Heart left ventricle (tissue), 16 donors: ENCODE data around the gene ATXN3. TPM values are rescaled to one million over a fixed set of nuclear protein-coding genes. Genes with fewer than 3 reads are reported as not detected.
A peak's percentile ranks its signal among the peaks of the same experiment; 100 is the strongest.

ENCODE experiments used
- ATAC-seq, 4 donors: fragments of 200-7000 bp; cut with Tn5 transposase; one replicate each; pipeline ENCODE4 v1.9.1; 2020 to 2022; ENCODE audit warnings: moderate library complexity in 4 of 4, mild to moderate bottlenecking in 3 of 4, moderate number of reproducible peaks in 1 of 4
- DNase-seq, 5 donors: peaks; one replicate each; pipeline ENCODE4 v3.0.0-alpha.2; 2020
- H3K27ac ChIP-seq, 12 donors: fragments of 200-600 bp; sonication (generic) in 4 of 12; one replicate each; pipeline versions ENCODE4 v1.5.0 to v1.8.0; 2016 to 2022; ENCODE audit warnings: mild to moderate bottlenecking in 2 of 12
- H3K27me3 ChIP-seq, 9 donors: fragments of 200-600 bp; sonication (generic) in 2 of 9; one replicate each; pipeline versions ENCODE4 v1.5.1 to v1.8.0; 2016 to 2022; ENCODE audit warnings: mild to moderate bottlenecking in 3 of 9
- H3K36me3 ChIP-seq, 9 donors: fragments of 200-600 bp; sonication (generic) in 2 of 9; one replicate each; pipeline versions ENCODE4 v1.5.0 to v1.8.0; 2018 to 2022; ENCODE audit warnings: mild to moderate bottlenecking in 2 of 9
- H3K4me1 ChIP-seq, 12 donors: fragments of 200-600 bp; sonication (generic) in 4 of 12; one replicate each; pipeline versions ENCODE4 v1.5.0 to v1.8.0; 2016 to 2022; ENCODE audit warnings: mild to moderate bottlenecking in 3 of 12
- H3K4me3 ChIP-seq, 12 donors: fragments of 200-600 bp; sonication (generic) in 4 of 12; one replicate each; pipeline versions ENCODE4 v1.5.0 to v1.8.0; 2017 to 2022; ENCODE audit warnings: mild to moderate bottlenecking in 9 of 12, moderate library complexity in 4 of 12
- H3K9me3 ChIP-seq, 12 donors: fragments of 200-600 bp; sonication (generic) in 4 of 12; one replicate each; pipeline versions ENCODE4 v1.5.0 to v1.8.0; 2016 to 2022; ENCODE audit warnings: mild to moderate bottlenecking in 1 of 12
- CTCF ChIP-seq, 12 donors: fragments of 200-600 bp; sonication (generic) in 4 of 12; IDR thresholded peaks; one replicate each; pipeline versions ENCODE4 v1.5.0 to v1.8.0; 2018 to 2022; ENCODE audit warnings: antibody characterized with exemption in 12 of 12, mild to moderate bottlenecking in 5 of 12
- POLR2A ChIP-seq, 2 donors: fragments of 450-650 bp; IDR thresholded peaks; one replicate each; pipeline ENCODE4 v1.6.1; 2017; ENCODE audit warnings: antibody characterized with exemption in 2 of 2, mild to moderate bottlenecking in 2 of 2, moderate library complexity in 2 of 2
- WGBS, 4 donors: extraction: QIAGEN DNeasy Blood & Tissue Kit in 2 of 4; methylation state at CpG; one replicate each; pipeline versions ENCODE4 v1.1.5 to v1.1.7; 2013 to 2018; 5-methylcytosine and 5-hydroxymethylcytosine counted together
- intact Hi-C, 10 donors: fragments of 100-400 bp; cut with DNase I; formaldehyde crosslinking; loops; one replicate each; pipeline versions ENCODE4 v1.11.1 to v1.14.2; 2022
- polyA plus RNA-seq, 2 donors: library from polyadenylated mRNA; stranded (reverse); fragments of 200-250 nt; gene quantifications; one replicate each; pipeline ENCODE4 v1.2.3, GENCODE V29; 2013
- total RNA-seq, 9 donors: library from RNA; depleted of rRNA in 2 of 9; stranded (reverse); fragments of >200 nt in 2 of 9; fragmentation: NEBNext Ultra II Directional in 3 of 9; extraction: Animal tissue kit (Norgen Biotek cat#: 25700) in 3 of 9; gene quantifications; one replicate each; pipeline versions ENCODE4 v1.1.0 to v1.2.4, GENCODE V29; 2016 to 2023
- donor health status: ischemic (EF 13 %, LVEDD 7.1; RV severe dilation, severe dysfunction).
- donor health status: healthy with polysubstance abuse.
- donor health status: DM: no; HTN: yes; CAD: no.
- donor health status: DM: no; HTN: no; CAD: no.
- donor health status: ischemic (EF 25% LVEDD 6.9; RV normal size, moderate dysfunction).
- donor health status: ischemic (EF 25% LVEDD 5.7; RV mildly dilated, moderate dysfunction).
- donor health status: healthy.
- donor health status: DM: yes; HTN: yes; CAD: no.
- donor health status: ischemic (EF 35%, LVEDD 5.7; RV mildly dilated, moderate dysfunction).
- donor health status: nonischemic (EF 11% LVEDD 7.7; RV severe dilation, severe dysfunction).
- donor health status: DM: yes; HTN: yes; CAD: no.
- donor health status: PGD.
- donor health status: ischemic (EF 29% LVEDD 5.4; RV normal size, mild dysfunction).
- donor health status: nonischemic (EF 23%, LVEDD 6.1; RV moderate dilation, normal function).

Gene ATXN3
- total and polyA plus RNA-seq, 11 donors = 10.0 to 27.1 (median 16.0) TPM

GRCh38 chr14:92121207-92121669 is 14.9 kb upstream of the ATXN3 start:
- TF ChIP-seq POLR2A (IDR thresholded peaks at IDR 0.05) = no peak
- TF ChIP-seq CTCF (IDR thresholded peaks at IDR 0.05) = no peak
- Histone ChIP-seq H3K36me3 (peaks cover 0 to 43% (median 33%) of the 10 kb centered on the region in 9 donors), H3K9me3 (no peaks in the 10 kb centered on the region), H3K4me3 (peak overlapping the region; percentile 59 to 97 (median 86)), H3K27ac (peak overlapping the region; percentile 91 to 99 (median 96)), H3K27me3 (no peaks in the 10 kb centered on the region), H3K4me1 (peaks cover 0 to 64% (median 34%) of the 10 kb centered on the region in 12 donors)
- 0 to 1% (median 0%) methylated on average over 36 of the region's 36 CpGs for WGBS, 4 donors
- DNase-seq = peak; percentile 56 to 74 (median 67)
- intact Hi-C loops = loop anchor here in 8 of 10 donors (1.0 to 10.0 kb wide), 7 partner anchors 14 to 671 kb away; partner anchors contain the start of genes ATXN3 (in 2 of the 8) and GOLGA5 (in 1 of the 8)
- peak; percentile 40 to 61 (median 48) for ATAC-seq

- Histone ChIP-seq H3K4me1 (peaks cover 0 to 19% (median 12%) of the 10 kb centered on the region in 12 donors), H3K27me3 (no peaks in the 10 kb centered on the region), H3K36me3 (peaks cover 0 to 5% (median 2%) of the 10 kb centered on the region in 9 donors), H3K4me3 (no peak overlapping the region), H3K9me3 (no peaks in the 10 kb centered on the region), H3K27ac (no peak overlapping the region)
- DNase-seq (no peak), ATAC-seq (no peak)
- intact Hi-C loops = loop anchor here in 3 of 10 donors (5.0 kb wide), 2 partner anchors 67 to 72 kb away; partner anchors contain the start of gene TRIP11 (in 2 of the 3)
- 80 to 89% (median 82%) methylated on average over 5 of the region's 5 CpGs for WGBS, 4 donors
- TF ChIP-seq CTCF (IDR thresholded peaks at IDR 0.05) = no peak
- TF ChIP-seq POLR2A (IDR thresholded peaks at IDR 0.05) = no peak
These were observed 3.1 kb upstream of the ATXN3 start for GRCh38 chr14:92109490-92109889.

- no peaks in the 10 kb centered on the region for H3K9me3 ChIP-seq
- TF ChIP-seq POLR2A (IDR thresholded peaks at IDR 0.05) = no peak
- TF ChIP-seq CTCF (IDR thresholded peaks at IDR 0.05) = no peak
- H3K27me3 ChIP-seq = no peaks in the 10 kb centered on the region
- 21 to 26% (median 23%) methylated on average over 11 of the region's 11 CpGs for WGBS, 4 donors
- intact Hi-C loops = loop anchor here in 3 of 10 donors (5.0 kb wide), 2 partner anchors 66 to 71 kb away; partner anchors contain the start of gene TRIP11 (in 2 of the 3)
- H3K36me3 ChIP-seq = no peaks in the 10 kb centered on the region
- no peak for ATAC-seq
- DNase-seq = no peak
- H3K4me1 ChIP-seq = peaks cover 0 to 25% (median 19%) of the 10 kb centered on the region in 12 donors
- no peak overlapping the region for H3K4me3 ChIP-seq
- no peak overlapping the region for H3K27ac ChIP-seq
These were observed 2.2 kb upstream of the ATXN3 start for GRCh38 chr14:92108345-92109254.

- peak; percentile 19 to 68 (median 50) for ATAC-seq
- Histone ChIP-seq H3K27me3 (no peaks in the 10 kb centered on the region), H3K27ac (peak overlapping the region; percentile 89 to 100 (median 96)), H3K4me1 (peaks cover 0 to 42% (median 24%) of the 10 kb centered on the region in 12 donors), H3K36me3 (no peaks in the 10 kb centered on the region), H3K4me3 (peak overlapping the region; percentile 66 to 98 (median 90)), H3K9me3 (no peaks in the 10 kb centered on the region)
- intact Hi-C loops = loop anchor here in 4 of 10 donors (1.0 to 5.0 kb wide), 5 partner anchors 15 to 69 kb away; partner anchors contain the start of genes CPSF2 (in 2 of the 4), NDUFB1 (in 2 of the 4) and TRIP11 (in 2 of the 4)
- WGBS, 4 donors = 0 to 1% (median 1%) methylated on average over 10 of the region's 10 CpGs
- DNase-seq = peak; percentile 65 to 78 (median 73)
- no peak for TF ChIP-seq CTCF (IDR thresholded peaks at IDR 0.05)
- no peak for TF ChIP-seq POLR2A (IDR thresholded peaks at IDR 0.05)
These were observed 564 bp downstream of the ATXN3 start for GRCh38 chr14:92105893-92106142.
